SW480 (cell line): ENCODE results near the gene ZMIZ1.

Experiments
- DNase-seq: peaks from one replicate; pipeline ENCODE4 v3.0.0-alpha.2; 2016; ENCODE audit warnings: low spot score

ZMIZ1 gene

DNA sequence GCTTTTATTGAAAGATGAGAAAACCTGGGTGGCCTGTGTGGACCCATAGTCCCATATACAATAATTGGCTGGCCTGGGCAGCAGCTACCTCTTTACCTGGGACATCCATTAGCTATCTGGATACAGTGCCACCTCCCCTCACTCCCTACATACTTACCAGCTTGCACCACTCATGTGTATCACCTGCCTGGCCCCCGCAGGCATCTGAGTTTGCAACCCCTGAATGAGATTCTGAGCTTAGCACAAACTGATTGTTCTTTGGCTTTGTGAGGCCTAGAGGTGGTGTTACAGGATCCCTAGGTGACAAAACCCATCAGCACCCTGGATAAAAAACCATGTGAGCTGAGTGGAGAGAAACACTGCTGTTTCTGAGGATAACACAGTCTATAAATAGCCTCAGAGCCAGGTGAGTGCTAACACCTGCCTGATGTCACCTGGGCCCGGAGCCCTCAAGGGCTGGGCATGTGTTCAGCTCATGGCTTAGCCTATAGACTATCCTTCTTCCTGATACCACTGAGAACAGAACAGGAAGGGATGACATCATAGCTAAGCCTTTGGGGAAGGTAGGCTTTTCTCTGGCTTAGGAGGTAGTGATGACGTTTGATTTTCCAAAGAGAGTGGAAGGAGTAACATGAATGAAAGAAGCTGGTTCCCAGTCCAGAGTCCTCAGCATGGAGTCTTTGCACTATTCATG is 275.9 kb downstream of the ZMIZ1 start:
- no peak for DNase-seq

DNA sequence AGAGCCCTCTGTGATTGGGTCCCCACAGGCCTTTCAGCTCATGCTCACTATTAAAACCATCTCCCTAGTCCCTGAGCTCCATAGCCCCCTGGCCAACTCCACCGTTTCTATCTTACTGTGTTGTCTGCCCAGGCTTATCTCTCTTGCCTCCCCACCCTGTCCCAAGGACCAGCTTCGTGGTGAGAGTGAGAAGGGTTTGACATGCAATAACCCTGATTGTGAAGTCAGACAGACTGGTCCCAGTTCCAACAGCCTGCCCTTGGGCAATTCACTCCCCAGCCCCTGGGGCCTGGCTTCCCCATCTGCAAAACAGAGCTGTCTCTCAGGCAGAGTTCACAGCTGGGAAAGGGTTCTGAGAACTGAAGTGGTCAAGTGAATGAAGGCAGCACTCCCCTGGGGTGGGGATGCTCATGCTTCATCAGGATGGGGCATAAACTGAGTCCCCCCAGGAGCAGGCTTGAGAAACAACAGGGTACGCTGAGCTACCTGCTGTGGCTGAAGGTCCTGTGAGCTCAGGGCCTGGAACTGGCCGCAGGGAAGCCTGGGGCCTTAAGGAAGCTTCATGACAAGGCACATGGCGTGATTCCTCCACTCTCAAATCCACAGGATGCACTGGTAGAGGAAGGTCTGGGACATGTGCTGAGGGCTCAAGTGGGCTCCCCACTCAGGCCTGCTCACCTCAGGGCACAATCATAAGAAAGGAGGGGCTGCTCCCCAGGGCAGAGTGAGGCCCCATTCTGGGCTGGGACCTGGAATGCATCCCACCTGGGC is 276.7 kb downstream of the ZMIZ1 start:
- DNase-seq, result no peak

DNA sequence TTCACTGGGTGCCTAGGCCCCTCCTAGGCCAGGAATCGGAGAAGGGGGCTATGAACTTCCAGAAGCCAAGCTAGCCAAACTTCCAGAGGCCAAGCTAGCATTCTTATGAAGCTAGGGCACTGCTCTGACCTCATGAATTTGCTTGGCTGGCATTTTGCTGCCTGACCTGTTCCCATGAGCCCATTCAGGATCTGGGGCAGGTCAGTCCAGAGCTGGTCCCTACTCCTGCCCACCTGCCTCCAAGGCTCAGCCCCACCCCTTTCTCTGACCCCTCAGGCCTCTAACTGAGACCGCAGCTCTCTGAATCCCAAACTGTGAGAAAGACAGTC is 277.2 kb downstream of the ZMIZ1 start:
- no peak for DNase-seq

DNA sequence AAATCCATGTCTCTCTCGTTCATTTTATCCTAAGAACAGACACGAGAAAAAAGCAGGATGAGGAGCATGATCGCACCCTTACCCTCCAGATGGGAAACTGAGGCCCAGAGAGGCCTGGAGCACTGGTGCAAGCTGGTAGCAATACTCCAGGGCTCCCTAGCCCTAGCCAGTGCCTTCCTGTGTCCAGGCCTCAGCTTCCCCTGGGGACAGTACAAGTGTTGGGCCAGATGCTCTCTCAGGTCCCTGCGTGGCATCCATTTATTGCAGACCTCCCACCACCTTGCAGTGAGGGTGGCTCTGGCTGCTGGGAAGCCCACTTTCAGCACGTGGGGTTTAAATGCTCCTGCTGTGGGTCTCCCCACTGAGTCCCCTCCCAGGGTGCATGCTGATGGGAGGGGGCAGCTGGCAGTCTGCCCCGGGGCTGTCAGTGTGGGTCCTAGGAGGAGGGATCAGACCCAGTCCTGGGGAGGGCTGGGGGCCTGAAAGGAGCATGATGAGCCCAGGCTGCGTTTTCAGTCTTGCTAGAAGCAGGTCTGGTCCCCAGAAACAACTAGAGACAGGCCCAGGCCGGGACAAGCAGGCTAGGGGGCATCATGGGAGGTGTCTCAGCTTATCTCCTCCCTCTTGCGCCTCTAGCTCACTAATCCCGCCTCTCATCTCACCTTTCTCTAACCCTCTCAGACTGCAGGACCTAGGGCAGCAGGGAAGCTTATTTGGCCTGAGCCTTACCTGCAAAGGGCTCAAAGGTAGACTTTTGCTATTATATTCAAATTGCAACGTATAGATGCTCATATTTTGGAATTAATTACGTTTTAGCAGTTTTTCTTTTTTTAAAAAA is 277.8 kb downstream of the ZMIZ1 start:
- DNase-seq, result peak; percentile 57

DNA sequence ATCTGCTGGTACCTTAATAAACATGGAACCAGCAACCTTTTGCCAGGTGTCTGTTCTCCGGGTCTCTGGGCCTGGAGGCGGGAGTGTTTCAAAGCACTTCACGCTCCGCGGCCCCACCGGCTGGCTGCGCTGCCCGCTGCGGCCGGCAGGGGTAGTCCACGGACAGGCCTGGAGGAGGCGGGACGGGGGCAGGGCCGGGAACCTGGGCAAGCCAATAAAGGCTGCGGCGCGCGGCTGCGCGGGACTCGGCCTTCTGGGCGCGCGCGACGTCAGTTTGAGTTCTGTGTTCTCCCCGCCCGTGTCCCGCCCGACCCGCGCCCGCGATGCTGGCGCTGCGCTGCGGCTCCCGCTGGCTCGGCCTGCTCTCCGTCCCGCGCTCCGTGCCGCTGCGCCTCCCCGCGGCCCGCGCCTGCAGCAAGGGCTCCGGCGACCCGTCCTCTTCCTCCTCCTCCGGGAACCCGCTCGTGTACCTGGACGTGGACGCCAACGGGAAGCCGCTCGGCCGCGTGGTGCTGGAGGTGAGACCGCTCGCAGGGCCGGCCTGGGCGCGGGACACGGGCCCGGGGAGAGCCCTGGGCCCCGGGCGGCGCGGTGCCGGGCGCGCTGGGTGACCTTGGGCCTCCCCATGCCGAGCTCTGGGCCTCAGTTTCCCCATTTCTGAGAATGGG is 278.6 kb downstream of the ZMIZ1 start, which contains the start of gene PPIF:
PPIF (plus strand) TSS at position 244 of the 668 bp plus-strand sequence; CDS start at position 324, 80 bp downstream.
- peak; percentile 83 for DNase-seq

DNA sequence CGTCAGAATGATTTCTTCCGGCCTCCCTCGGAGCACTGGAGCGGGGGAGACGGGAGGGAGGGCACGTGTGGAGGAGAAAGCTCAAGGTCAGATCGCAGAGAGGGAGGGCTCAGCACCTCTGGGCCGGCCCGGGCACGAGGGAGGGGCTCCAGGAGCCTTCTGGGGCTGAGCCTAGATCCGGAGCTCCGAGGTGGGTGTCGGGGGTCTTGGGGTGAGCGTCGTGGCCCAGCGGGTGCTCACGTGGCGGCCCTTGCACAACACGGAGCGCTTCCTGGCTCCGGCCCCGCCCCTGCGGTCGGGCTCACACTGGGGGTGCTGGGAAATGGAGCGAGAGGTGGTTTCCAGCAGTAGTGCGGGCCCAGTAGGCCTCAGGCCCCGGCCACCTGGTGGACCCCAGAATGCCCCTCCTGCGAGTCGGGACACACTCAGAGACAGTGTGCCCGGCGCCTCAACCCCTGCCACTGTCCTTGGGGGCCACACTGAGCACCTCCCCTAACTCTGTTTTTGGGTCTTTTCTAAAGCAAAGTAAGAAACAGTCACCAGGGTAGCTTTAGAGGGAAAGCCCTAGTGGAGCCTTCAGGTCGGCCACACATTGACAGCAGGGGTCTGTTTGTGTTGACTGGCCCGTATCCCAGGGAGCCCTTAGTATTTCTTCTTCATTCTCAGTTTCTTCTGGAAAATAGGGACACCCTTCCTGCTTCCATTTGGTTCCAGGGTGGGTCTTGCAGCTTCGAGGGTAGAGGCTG is 279.3 kb downstream of the ZMIZ1 start:
- peak; percentile 36 for DNase-seq

DNA sequence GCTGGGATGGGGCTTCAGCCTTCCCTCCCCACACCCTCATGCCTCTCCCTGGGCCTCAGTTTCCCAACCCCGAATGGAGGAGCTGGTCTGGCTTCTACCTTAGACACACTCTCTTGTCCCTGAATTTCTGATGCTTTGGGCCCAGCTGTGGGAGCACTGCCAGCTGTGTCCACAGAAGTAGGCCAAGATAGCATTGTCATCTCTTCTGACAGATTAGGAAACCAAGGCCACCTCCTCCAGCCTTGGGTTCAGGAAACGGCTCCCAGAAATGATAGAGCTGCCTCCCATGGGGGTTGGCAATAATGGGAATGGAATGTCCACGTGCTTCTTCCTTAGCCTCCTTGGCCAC is 279.8 kb downstream of the ZMIZ1 start:
- DNase-seq, result no peak

DNA sequence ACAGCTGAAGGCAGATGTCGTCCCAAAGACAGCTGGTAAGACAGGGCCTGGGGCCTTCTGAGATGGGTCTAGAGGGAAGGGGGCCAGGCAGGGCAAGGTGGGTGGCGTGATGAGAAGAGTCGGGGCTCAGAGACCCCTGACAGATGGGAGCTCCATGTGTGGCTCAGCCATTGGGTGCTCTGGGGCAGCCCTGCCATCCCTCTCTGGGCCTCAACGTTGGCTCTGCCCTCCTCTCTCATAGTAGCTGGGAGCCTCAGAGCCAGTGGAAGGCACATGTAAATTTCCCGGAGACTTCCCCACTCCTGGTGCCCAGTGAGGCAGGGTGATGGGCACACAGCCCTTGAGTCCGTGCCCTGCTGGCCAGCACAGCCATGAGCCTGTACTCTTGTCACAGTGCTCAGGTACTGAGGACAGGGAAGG is 280.3 kb downstream of the ZMIZ1 start:
- DNase-seq, result no peak

DNA sequence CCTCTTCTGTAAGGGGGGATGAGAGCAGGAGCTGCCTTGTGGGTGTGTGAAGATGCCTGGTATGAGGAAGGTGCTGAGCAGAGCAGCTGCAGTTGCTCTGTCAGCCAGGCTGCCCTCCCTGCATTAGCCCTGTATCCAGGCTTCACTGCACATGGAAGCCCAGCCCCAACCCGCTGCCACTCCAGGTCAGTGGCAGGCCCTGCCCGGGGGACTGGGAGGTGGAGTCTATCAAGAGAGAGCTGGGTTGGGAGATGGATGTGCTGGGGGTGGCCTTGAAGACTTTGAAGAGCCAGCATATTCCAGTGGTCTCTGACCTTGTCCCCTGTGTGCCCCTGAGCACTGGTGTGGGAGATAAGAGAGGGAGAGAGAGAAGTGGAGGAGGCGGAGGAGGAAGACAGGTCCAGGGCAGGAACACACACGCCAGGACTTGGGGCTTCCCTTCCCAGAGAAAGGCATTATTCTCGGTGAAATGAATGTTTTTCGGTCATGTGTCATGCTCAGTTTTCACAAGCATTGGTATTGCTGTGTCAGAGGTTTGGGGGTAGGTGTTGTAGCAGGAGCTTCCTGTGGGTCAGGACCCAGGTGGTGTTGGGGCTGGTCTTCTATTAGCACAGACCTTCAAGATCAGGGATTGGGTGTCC is 281.1 kb downstream of the ZMIZ1 start:
- DNase-seq, result no peak

DNA sequence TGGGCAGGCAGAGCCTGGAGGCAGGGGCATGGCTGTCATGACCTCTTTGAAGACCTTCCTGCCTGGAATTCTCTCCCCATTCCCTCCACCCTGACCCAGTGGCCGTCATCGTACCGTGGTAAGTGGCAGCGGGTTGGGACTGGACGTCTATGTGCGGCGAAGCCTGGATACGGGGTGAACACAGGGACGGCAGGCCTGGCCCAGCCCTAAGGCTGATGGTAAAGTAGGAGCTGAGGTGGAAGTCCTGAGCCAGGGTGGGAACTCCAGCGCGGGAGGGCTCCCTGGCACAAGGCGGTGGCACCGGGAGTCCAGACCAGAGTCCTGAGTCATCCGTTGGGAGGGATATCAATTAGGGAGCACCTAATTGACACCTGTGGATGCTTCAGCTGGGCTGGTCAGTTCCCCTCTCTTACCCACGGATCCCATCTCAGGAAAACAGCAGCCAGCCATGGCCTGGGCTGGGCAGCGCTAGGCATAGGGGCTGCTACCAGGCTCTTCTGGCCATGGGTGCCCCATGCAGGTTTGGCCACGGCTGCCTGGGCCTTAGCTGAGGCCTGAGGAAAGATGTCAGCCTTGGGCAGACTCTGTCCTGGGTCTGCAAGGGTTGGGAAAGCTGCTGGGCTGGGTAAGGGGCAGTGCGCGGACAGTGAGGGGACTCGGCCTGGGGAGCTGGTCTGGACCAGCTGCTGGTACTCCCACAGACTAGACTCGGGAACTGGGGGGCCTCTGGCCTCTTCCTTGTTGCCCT is 281.8 kb downstream of the ZMIZ1 start:
- no peak for DNase-seq

DNA sequence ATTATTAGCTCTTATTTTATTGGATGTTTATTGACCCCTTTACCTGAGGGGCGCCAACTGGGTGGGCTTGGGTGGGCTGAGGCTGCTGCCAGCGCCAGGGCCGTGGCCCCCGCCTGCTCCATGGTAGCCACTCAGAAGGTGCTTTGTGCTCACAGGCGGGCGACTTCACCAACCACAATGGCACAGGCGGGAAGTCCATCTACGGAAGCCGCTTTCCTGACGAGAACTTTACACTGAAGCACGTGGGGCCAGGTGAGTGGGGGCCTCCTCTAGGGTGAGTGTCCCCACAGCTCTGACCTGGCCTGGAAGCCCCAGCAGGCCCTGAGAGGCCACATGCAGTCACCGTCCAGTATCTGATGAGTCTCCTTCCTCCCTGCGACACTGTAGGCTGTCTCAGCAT is 282.6 kb downstream of the ZMIZ1 start:
- no peak for DNase-seq

DNA sequence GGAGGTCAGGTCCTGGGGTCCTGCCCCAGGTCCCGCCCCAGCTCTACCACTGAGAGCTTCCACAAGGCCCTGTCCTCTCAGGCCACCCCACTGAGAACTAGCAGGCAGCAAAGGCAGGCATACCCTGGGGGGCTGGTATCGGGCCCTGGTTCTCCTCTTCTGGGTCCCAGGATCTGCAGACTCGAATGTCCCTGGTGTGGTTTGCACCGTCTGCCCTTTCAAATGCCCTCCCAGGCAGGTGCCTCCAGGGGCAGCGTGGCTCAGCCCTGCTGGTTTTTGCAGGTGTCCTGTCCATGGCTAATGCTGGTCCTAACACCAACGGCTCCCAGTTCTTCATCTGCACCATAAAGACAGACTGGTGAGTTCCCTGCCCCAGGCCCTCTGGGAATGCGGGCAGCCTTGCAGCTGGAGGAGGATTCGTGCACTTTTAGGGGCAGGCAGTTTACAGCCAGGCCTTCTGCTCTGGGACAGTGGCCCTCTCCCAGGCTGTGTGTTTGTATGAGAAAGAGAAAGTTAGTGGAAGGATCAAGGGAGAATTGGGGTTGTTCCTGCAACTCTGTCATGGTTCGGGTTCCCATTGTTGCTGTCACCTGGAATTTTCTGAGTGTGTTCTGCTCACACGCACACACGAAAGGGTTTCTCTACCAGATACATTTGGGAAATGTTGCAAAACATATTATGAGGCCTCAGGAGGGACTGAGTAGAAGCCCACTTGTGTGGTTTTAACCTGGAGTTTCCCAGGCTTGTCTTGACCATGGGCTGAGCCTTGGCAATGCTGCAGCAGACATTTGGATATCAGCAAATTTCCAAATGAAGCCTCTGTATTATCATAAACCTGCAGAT is 283.5 kb downstream of the ZMIZ1 start:
- DNase-seq, result no peak

DNA sequence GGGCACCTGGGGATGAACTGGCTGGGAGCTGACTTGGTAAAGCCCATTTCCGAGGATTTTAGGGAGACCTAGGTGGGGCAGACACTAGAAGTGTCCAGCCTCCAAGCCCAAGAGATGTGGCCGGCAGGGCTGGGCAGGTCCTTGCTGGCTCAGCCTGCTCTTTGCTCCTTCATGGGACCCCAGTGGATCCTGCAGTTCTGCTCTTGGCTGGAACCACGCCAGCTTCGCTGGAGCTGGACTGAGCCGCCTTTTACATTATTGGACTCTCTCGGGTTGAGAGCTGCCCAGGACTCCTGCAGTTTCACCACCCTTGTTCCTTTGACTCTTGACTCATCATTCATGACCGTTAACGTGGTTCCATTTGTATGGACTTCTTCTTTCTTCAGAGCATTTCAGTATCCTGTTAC is 284.2 kb downstream of the ZMIZ1 start:
- no peak for DNase-seq

DNA sequence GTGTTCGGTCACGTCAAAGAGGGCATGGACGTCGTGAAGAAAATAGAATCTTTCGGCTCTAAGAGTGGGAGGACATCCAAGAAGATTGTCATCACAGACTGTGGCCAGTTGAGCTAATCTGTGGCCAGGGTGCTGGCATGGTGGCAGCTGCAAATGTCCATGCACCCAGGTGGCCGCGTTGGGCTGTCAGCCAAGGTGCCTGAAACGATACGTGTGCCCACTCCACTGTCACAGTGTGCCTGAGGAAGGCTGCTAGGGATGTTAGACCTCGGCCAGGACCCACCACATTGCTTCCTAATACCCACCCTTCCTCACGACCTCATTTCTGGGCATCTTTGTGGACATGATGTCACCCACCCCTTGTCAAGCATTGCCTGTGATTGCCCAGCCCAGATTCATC is 285.0 kb downstream of the ZMIZ1 start:
- no peak for DNase-seq

DNA sequence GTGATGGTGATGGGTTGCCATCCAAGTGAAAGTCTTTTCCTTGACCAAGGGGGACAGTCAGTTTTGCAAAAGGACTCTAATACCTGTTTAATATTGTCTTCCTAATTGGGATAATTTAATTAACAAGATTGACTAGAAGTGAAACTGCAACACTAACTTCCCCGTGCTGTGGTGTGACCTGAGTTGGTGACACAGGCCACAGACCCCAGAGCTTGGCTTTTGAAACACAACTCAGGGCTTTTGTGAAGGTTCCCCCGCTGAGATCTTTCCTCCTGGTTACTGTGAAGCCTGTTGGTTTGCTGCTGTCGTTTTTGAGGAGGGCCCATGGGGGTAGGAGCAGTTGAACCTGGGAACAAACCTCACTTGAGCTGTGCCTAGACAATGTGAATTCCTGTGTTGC is 285.4 kb downstream of the ZMIZ1 start:
- no peak for DNase-seq

DNA sequence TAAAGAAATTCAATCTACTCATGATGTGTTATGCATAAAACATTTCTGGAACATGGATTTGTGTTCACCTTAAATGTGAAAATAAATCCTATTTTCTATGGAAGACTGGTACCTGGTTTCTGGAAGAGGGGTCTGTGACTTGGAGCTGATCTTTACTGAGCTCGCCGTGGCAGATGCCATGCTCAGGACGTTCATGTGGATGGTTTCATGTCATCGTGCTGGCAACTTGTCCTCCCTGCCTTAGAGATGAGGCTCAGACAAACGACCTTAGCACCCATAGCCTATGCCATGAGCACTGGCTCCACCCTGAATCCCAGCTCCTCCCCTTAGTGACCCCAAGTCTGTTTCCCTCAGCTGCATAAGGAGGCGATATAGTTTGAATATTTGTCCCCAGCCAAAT is 285.8 kb downstream of the ZMIZ1 start:
- DNase-seq, result no peak

DNA sequence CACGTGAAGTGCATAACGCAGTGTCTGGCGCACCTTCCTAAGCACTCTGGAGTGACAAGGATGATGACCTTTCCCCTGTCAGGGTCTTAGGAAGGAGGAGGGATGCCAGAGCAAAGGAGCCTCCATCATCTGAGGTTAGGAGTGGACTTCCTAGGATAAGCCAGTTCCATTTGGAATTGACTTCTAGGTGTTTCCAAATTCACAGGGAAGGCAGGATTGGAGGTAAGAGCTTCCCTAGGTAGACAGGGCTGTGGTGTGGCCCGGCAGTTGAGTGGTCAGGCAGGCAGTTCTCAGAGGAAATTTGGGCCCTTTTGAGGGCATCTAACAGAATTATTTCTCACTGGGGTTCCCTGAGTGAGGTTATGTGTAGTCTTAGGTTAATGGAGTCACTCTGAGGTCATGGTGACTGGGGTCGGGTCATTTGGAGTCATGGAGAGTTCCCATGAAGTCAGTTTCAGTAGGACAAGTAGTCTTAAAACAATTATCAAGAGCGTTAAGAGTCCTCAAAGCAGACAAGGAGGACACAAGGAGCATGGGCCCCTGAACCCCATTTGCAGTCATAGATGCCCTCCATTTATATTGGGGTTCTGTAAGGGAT is 286.8 kb downstream of the ZMIZ1 start:
- no peak for DNase-seq

DNA sequence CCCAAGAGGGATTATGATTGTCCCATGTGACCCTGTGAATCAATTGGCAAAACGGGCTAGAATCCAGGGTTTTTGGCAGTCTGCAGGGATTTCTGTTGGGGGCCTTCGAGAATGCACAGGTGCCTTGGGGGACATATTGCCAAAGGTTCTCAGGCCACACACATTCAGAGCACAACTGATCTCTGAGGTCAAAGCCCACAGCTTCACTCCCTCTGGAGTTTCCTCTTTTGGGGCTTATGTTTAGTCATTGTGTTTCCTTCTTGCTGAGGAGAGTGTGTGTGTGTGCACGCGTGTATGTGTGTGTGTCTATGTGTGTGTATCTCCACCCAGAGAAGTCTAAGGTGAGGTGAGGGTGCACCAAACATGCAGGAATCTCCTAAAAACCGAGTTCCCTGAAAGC is 287.3 kb downstream of the ZMIZ1 start:
- DNase-seq, result no peak

DNA sequence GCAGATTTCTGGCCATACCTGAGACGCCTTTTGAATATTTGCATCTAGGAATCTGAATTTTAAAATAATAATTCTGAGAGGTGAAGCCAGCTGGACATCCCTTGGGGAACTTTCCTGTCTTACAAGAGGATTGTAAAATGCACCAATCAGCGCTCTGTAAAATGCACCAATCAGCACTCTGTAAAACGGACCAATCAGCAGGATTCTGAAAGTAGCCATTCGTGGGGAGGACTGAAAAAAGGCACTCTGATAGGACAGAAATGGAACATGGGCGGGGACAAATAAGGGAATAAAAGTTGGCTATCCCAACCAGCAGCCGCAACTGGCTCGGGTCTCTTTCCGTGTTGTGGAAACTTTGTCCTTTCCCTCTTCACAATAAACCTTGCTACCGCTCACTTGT is 288.4 kb downstream of the ZMIZ1 start:
- DNase-seq, result no peak
